Adipocyte (in vitro differentiated cells): Measurements from ENCODE around the gene HIBADH.

Source experiments
- DNase-seq: peaks from one replicate; pipeline ENCODE4 v3.0.0-alpha.2; 2015; ENCODE audit warnings: low read depth
- H3K27me3 ChIP-seq: replicated peaks from 2 replicates; pipeline ENCODE4 v1.7.0; 2013; ENCODE audit warnings: mild to moderate bottlenecking, low read length, moderate library complexity; ENCODE audit not compliant: control insufficient read depth, insufficient read depth
- H3K36me3 ChIP-seq: 2 replicates; pipeline ENCODE4 v1.7.0; 2013; ENCODE audit warnings: low read length, mild to moderate bottlenecking, moderate library complexity; ENCODE audit not compliant: control insufficient read depth, insufficient read depth, severe bottlenecking
- H3K4me1 ChIP-seq: 2 replicates; pipeline ENCODE4 v1.7.0; 2013; ENCODE audit warnings: mild to moderate bottlenecking, low read length, moderate library complexity; ENCODE audit not compliant: control insufficient read depth, insufficient read depth
- H3K4me3 ChIP-seq: 2 replicates; pipeline ENCODE4 v1.7.0; 2013; ENCODE audit warnings: mild to moderate bottlenecking, low read length, moderate library complexity
- H3K9ac ChIP-seq: 2 replicates; pipeline ENCODE4 v1.7.0; 2013; ENCODE audit warnings: mild to moderate bottlenecking, low read length, moderate library complexity
- H3K9me3 ChIP-seq: 2 replicates; pipeline ENCODE4 v1.7.0; 2013; ENCODE audit warnings: mild to moderate bottlenecking, low read length, moderate library complexity; ENCODE audit not compliant: control insufficient read depth

The HIBADH gene

DNA sequence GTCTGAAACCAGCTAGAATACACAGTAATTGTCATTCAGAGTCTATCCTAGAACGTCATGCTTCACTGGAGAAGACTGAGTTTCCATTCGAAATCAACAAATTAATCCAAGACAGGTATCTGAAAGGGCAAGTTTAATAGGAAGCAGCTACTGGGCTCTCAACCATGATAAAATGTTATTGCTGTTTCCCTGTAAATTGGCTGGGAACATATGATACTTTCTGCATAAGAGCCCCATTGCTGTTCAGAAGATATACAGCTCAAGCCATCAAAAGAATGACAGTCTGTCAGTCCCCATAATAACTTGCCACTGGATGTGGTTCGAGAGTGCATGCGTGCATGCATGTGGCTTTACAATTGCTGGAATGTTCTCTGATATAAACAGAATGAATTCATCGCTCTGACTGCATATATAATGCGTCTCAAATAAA is 129.0 kb downstream of the HIBADH start:
- no peak for DNase-seq
- no peak overlapping the region for H3K4me3 ChIP-seq

DNA sequence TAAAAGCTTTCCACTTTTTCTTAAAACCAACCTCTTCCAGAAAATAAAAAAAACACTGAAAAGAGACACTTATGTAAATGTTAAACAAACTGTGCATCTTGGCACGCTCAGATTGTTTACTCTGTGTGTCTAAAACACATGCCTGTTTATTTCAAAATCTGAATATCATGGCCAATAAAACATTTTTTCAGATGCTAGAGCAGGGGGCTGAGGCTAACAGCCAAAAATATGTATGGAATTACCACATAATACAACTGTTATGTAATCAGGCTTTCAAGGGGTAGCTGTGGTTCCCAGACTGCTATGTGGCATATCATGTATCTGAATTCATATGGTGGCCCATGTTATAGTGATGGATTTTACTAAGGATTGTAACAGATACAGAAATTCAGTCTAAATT is 130.4 kb downstream of the HIBADH start:
- H3K27me3 ChIP-seq: no peaks in the 10 kb centered on the region
- H3K4me1 ChIP-seq: peaks cover 2% of the 10 kb centered on the region
- H3K9me3 ChIP-seq: peaks cover 7% of the 10 kb centered on the region
- H3K4me3 ChIP-seq: no peak overlapping the region
- DNase-seq: peak; percentile 47
- no peak overlapping the region for H3K9ac ChIP-seq
- H3K36me3 ChIP-seq: peaks cover 37% of the 10 kb centered on the region

More for the DNA sequence above, 129.0 kb downstream of the HIBADH start:
- H3K27me3 ChIP-seq: no peaks in the 10 kb centered on the region
- no peak overlapping the region for H3K9ac ChIP-seq
- no peaks in the 10 kb centered on the region for H3K4me1 ChIP-seq
- H3K36me3 ChIP-seq: peaks cover 33% of the 10 kb centered on the region
- peaks cover 5% of the 10 kb centered on the region for H3K9me3 ChIP-seq

DNA sequence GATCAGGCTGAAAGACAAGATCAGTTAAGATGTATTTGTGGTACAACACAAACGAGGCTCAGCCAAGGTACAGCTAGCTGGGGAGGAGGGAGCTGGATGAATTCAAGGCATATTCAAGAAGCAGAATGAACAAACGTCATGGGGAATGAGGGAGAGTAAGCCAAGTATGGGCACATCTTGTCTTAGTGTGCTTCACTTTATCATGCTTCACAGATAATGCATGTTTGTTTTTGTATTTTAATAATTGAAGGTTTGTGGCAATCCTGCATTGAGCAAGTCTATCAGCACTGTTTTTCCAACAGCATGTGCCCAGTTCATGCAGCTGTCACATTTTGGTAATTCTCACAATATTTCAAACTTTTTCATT is 135.4 kb downstream of the HIBADH start:
- peaks cover 20% of the 10 kb centered on the region for H3K4me1 ChIP-seq
- H3K9me3 ChIP-seq: peaks cover 7% of the 10 kb centered on the region
- H3K9ac ChIP-seq: no peak overlapping the region
- H3K27me3 ChIP-seq: no peaks in the 10 kb centered on the region
- DNase-seq: peak; percentile 10
- peaks cover 41% of the 10 kb centered on the region for H3K36me3 ChIP-seq
- H3K4me3 ChIP-seq: no peak overlapping the region

DNA sequence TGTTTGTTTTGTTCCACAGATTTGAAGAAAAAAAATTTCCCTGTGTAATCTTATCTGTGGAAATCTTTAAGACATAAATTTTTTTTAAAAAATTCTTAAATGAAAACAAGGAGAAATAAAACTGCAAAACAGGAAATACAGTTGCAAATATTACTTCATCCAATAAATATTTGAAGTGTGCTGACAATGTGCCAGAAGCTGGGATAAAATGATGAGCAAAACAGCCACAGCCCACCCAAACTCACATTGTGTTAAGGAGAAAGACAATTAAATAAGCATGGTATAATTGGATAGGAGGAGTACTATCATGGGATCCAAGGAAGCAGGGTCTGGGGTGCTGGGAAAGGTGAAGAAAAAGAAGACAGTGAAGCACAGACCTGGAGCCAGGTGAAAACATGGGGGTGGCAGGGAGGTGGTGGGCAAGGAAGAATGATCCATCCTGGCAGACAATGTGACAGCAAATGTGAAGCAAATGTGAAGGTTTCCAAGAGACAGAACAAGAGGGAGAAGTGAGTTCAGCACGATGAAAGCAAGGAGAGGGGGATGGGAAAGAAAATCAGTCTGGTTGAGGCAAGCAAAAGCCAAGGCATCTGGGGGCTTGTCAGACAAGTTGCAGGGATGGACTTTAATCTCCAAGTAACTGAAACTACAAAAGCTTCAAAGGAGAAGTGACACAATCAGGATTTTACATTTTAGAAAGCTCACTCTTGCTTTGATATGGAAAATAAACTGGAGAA is 135.9 kb downstream of the HIBADH start:
- H3K4me1 ChIP-seq: peaks cover 24% of the 10 kb centered on the region
- peaks cover 41% of the 10 kb centered on the region for H3K36me3 ChIP-seq
- H3K27me3 ChIP-seq: no peaks in the 10 kb centered on the region
- no peak overlapping the region for H3K9ac ChIP-seq
- H3K4me3 ChIP-seq: no peak overlapping the region
- H3K9me3 ChIP-seq: peaks cover 7% of the 10 kb centered on the region
- DNase-seq: no peak

DNA sequence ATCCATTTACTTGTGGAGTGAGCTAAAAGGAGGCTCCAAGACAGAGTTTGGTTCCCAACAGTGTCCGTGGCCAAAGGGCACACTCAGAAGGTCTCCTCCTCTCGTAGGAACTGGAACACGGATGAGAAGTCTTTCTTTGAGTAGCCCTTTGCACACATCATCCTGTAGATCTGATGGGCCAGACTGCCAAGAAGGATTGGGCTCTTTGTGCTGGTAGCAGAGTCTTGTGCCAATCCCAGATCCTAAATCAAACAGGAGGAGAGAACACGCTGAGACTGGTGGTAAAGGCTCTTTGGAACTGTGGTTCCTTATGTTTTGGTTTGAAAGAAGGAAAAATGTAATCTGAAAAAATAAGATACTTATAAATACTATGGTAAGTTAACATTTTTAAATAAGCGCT is 136.6 kb downstream of the HIBADH start:
- Histone ChIP-seq H3K9ac (no peak overlapping the region), H3K4me1 (peaks cover 30% of the 10 kb centered on the region), H3K4me3 (no peak overlapping the region), H3K9me3 (peaks cover 7% of the 10 kb centered on the region), H3K36me3 (peaks cover 39% of the 10 kb centered on the region), H3K27me3 (no peaks in the 10 kb centered on the region)
- DNase-seq: no peak

DNA sequence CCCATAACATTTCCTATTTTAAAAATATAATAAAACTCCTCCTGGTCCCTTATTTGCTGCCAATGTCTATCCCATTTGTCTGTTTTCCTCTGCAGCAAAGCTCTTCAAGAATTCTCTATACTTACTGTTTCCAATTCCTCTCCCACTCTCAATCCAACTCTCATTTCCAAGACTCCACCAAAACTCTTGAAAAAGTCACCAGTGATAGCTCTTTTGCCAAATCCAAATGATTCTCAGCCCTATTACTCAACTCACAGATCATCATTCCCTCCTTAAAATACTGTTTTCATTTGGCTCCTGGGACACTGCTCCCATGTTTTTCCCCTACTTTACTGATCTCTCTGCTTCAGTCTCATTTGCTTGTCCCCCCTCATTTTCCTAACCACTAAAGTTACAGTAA is 139.4 kb downstream of the HIBADH start:
- no peak for DNase-seq
- H3K36me3 ChIP-seq: peaks cover 17% of the 10 kb centered on the region
- H3K4me1 ChIP-seq: peaks cover 39% of the 10 kb centered on the region
- H3K9me3 ChIP-seq: no peaks in the 10 kb centered on the region
- H3K4me3 ChIP-seq: no peak overlapping the region
- H3K27me3 ChIP-seq: no peaks in the 10 kb centered on the region
- H3K9ac ChIP-seq: no peak overlapping the region

DNA sequence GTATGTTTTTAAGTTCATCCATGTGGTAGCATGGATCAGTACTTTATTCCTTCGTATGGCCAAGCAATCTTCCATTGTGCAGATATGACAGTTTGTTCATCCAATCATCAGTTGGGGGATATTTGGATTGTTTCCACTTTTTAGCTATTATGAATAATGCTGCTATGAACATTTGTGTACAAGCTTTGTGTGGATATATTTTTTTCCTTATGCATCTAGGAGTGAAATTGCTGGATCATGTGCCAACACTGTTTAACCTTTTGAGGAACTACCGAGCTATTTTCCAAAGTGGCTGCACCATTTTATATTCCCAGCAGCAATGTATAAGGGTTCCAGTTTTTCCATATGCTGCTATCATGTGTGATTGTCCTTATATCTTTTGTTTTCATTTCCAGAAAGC is 140.1 kb downstream of the HIBADH start:
- no peaks in the 10 kb centered on the region for H3K27me3 ChIP-seq
- peaks cover 16% of the 10 kb centered on the region for H3K36me3 ChIP-seq
- no peak for DNase-seq
- H3K4me1 ChIP-seq: peaks cover 39% of the 10 kb centered on the region
- H3K4me3 ChIP-seq: no peak overlapping the region
- H3K9me3 ChIP-seq: no peaks in the 10 kb centered on the region
- no peak overlapping the region for H3K9ac ChIP-seq

DNA sequence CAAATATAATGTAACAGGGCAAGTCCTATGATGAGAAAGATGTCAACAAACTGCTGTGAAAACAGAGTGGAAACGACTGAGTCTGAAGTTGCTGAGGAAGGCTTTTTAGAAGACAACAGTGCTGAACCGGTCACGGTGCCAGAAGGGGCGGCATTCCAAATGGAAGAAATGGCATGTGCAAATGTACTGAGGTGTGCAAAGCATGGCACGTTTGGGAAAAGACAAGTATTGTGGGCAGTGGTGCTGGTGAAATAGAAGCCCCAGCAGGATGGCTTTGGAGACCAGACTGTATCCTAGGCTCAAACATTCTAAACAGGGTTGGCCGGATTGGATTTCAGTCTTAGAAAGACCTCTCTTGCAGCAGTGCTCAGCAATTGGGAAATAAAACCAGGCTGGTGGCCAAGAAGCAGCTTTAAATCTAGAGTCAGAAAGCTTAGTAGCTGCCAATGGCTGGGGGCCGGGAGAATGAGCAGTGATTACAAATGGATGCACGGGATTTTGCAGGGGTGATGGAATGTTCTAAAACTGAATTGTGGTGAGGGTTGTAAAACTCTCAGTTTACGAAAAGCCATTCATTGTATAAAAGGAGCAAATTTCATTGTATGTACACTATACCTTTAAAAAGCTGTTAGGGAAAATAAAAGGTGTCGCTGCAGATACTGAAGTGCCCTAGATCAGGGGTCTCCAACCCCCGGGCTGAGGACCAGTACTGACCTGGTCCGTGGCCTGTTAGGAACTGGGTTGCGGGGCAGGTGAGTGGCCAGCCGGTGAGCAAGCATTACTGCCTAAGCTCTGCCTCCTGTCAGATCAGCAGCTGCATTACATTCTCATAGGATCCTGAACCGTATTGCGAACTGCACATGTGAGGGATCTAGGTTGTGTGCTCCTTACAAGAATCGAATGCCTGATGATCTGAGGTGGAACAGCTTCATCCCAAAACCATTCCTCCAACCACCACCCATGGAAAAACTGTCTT is 141.6 kb downstream of the HIBADH start:
- no peak overlapping the region for H3K9ac ChIP-seq
- peak overlapping the region; percentile 48 for H3K4me3 ChIP-seq
- H3K36me3 ChIP-seq: peaks cover 15% of the 10 kb centered on the region
- H3K9me3 ChIP-seq: no peaks in the 10 kb centered on the region
- H3K27me3 ChIP-seq: no peaks in the 10 kb centered on the region
- peak; percentile 92 for DNase-seq
- H3K4me1 ChIP-seq: peaks cover 29% of the 10 kb centered on the region

DNA sequence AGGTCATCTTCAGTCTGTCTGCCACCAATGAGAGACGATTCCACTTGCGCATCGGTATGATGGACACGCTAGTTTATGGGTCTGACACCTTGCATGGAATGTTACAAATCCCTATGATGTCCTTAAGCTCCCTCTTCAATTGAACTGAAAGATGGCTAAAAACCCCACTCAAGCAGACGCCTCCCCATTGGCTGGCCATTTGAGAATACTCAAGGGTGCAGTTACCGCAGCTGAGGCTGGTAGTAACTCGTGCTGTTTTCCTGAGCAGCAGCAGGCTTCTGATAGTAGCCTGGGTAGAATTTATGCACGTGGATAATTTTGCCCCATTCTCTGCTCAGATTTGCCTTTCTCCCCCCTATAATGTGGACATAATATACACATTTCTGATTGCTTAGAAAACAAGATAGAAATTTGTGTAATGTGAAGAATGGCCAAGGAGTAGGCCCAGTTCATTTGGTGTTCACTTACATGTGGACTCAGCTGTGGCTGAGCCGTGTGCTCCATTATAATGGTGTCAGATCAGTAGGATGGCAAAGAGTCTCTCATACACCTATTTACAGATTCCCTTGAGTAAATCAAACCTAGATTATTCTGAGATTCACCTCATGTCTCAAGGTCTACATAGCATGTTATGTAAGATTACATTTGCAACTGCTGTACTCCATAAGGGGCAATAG is 142.8 kb downstream of the HIBADH start:
- DNase-seq: no peak
- H3K9ac ChIP-seq: no peak overlapping the region
- no peak overlapping the region for H3K4me3 ChIP-seq
- H3K4me1 ChIP-seq: peaks cover 29% of the 10 kb centered on the region
- no peaks in the 10 kb centered on the region for H3K27me3 ChIP-seq
- H3K36me3 ChIP-seq: peaks cover 5% of the 10 kb centered on the region
- no peaks in the 10 kb centered on the region for H3K9me3 ChIP-seq

DNA sequence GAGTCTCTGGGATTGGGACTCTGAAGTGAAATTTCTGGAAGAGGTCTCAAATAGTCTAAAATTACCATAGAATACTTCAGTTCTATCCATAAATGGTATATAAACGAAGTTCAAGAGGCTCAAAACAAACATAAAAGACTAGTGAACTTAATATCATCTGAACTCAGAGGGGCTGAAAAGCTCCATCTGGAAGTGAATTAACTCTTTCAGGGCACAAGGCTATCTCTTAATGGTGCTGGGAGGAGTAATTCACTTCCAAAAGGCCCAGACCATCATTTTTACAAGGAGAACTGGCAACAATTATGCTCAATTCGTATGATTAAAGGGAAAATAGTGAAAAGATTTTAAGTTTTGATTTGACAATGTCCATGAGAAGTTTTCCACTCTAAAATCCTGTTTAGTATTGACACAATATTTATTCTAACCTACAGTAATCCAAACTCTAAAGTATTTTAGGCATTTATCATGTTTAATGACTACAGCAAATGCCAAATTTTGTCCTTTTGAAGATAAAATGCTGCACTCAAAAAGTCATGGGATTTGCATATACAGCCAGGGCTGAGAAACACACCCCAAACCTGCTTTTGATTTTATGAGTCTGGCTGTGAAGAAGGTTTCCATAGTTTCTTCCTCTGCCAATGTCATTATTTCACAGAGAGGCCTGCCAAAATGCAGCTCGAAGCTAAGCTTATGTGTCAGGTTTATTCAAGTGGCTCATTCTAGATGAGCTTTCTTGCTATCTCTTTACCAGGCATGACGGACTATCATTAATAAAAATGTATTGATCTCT is 143.9 kb downstream of the HIBADH start:
- no peak for DNase-seq
- Histone ChIP-seq H3K27me3 (no peaks in the 10 kb centered on the region), H3K9me3 (no peaks in the 10 kb centered on the region), H3K9ac (no peak overlapping the region), H3K4me1 (peaks cover 28% of the 10 kb centered on the region), H3K36me3 (no peaks in the 10 kb centered on the region), H3K4me3 (no peak overlapping the region)
